Right ventricle myocardium inferior (tissue), 1 donor: ENCODE results near the gene NRSN2. TPM values are rescaled to one million over a fixed set of nuclear protein-coding genes. Genes with fewer than 3 reads are reported as not detected.
"Not testable (repeated sequence)": the region's sequence is repeated elsewhere in the genome, so short reads cannot be mapped to it uniquely, and the experiment has no call there.

Experiments used
- ATAC-seq: fragments of 200-7000 bp; cut with Tn5 transposase; one replicate; pipeline ENCODE4 v1.9.1; 2020; ENCODE audit warnings: mild to moderate bottlenecking, moderate library complexity
- DNase-seq: peaks from one replicate; pipeline ENCODE4 v3.0.0; 2021; ENCODE audit errors: missing footprints
- intact Hi-C: fragments of 100-400 bp; cut with DNase I; formaldehyde crosslinking; loops from one replicate; pipeline ENCODE4 v1.11.0; 2022
- total RNA-seq: library from RNA; stranded (reverse); fragmentation: NEBNext Ultra II Directional; extraction: Animal tissue kit (Norgen Biotek cat#: 25700); gene quantifications from one replicate; pipeline ENCODE4 v1.2.1, GENCODE V29; 2021
- donor health status: DM: no; HTN: yes; CAD: no; lungs with severe emphysema.

Gene NRSN2
- total RNA-seq, 1 donor from 2014 or later: 19.8 TPM

DNA sequence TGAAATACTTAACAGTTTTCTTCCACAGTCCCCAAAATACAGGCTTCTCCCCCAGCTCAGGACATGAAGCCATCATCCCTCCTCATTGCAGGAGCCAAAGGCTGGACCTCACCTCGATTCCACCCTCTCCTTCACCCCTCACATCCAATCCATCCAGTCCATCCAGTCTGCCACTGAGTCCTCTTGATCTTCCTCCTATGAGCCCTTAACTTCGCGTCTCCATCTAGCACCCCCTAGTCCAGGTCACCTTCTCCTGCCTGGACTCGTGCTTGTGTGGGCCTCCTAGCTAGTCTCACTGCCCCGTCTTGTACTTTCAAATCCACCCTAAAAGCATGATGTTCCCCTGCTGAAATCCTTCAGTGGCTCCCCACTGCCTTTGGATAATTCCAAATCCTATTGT is 37.0 kb downstream of the NRSN2 start:
- DNase-seq (no peak), ATAC-seq (no peak)
- intact Hi-C loops: no loop called here

GRCh38 chr20:384723-385122 is 37.8 kb downstream of the NRSN2 start:
- DNase-seq (no peak), ATAC-seq (no peak)
- intact Hi-C loops: no loop called here

DNA sequence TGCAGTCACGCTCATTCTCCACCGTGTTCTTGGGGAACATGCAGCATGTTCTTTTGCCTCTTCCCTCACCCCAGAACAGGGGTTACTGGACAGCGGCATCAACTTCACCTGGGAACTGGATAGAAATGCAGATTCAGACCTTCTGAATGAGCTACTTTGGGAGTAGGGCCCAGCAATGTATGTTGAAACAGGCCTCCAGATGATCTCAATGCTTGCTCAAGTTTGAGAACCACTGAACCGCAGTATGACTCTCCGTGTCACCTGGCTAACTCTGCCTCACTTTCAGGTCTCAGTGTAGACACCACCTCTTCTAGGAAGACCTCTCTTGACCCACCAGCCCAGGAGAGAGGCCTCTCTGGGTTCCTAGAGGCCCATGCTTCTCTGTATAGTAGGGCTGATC is 38.5 kb downstream of the NRSN2 start:
- ATAC-seq (no peak), DNase-seq (no peak)
- intact Hi-C loops: no loop called here

DNA sequence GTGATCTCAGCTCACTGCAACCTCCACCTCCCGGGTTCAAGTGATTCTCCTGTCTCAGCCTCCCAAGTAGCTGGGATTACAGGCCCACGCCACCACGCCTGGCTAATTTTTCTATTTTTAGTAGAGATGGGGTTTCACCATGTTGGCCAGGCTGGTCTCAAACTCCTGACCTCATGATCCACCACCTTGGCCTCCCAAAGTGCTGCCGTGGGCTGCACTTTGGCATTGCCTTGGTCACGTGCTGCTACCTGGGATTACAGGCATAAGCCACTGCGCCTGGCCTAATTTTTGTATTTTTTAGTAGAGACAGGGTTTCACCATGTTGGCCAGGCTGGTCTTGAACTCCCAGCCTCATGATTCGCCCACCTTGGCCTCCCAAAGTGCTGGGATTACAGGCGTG is 39.7 kb downstream of the NRSN2 start:
- ATAC-seq, intact Hi-C loops, DNase-seq: not testable (repeated sequence)

DNA sequence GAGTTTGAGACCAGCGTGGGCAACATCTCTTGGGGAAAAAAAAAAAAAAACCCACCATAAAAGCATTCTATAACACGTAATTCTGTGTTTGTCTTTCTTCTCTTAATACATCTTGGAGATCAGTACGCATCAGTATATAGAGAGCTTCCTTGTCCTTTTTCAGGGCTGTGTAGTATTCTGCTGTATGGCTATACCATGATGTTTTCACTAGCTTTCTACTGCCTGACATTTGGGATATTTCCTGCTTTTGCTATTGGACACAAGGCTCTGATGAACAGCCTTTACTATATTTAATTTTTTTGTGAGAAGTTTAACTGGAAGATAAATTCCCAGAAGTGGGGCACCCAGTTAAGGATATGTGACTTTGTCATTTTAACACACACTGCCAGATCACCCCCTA is 40.6 kb downstream of the NRSN2 start:
- intact Hi-C loops: no loop called here
- ATAC-seq: no peak
- DNase-seq: no peak

- ATAC-seq (no peak), DNase-seq (no peak)
- intact Hi-C loops: no loop called here
Observed at GRCh38 chr20:388034-388994, 41.4 kb downstream of the NRSN2 start.

DNA sequence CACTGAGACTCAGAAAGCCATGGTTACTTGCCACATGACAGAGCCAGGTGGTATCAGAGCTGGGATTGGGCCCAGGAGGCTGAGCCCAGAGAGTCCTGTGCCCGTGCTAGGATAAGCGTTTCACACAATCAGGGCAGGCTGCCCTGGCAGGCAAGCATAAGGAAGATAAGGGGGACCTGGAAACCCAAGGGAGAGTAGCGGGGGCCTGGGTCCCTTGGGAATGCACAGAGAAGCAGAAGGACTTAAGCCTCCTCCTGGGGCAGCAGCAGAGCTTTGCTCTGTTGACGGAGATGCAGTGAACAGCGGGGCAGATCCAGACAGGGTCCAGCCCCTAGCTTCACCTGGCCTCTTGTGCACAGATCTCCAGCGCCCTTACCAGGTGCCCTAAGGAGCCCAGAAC is 42.3 kb downstream of the NRSN2 start:
- intact Hi-C loops: no loop called here
- DNase-seq (no peak), ATAC-seq (peak; percentile 39)

DNA sequence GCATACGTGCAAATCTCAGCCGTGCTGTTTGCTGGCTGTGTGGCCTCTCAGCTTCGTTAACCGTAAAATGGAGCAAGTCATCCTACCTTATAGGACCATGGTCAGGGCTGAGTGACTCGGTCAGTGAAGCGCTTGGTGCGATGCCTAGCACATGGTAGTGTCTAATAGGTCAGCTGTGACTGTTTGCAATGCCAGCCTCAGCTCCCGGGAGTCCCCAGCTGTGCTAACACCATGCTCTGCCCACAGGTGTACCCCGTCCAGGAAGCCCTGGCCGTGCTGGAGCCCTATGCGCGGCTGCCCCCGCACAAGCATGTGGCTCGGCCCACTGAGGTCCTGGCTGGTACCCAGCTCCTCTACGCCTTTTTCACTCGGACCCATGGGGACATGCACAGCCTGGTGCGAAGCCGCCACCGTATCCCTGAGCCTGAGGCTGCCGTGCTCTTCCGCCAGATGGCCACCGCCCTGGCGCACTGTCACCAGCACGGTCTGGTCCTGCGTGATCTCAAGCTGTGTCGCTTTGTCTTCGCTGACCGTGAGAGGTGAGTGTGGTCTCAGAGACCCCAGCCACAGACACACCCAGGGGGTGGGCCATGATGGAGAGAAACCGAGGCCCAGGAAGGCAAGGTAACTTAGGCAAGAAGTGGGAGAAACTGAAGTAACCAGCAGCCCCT is 44.3 kb downstream of the NRSN2 start:
- DNase-seq (no peak), ATAC-seq (no peak)
- intact Hi-C loops: no loop called here

DNA sequence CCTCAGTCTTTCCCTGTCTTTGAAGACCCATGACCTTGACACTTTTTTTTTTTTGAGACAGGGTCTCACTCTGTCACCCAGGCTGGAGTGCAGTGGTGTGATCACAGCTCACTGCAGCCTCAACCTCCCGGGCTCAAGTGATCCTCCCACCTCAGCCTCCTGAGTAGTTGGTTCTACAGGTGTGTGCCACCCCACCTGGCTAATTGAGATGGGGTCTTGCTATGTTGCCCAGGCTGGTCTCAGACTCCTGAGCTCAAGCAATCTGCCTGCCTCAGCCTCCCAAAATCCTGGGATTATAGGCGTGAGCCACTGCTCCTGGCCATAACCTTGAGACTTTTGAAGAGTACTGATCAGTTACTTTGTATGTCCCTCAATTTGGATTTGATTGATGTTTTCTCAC is 46.4 kb downstream of the NRSN2 start:
- DNase-seq, ATAC-seq, intact Hi-C loops: not testable (repeated sequence)

DNA sequence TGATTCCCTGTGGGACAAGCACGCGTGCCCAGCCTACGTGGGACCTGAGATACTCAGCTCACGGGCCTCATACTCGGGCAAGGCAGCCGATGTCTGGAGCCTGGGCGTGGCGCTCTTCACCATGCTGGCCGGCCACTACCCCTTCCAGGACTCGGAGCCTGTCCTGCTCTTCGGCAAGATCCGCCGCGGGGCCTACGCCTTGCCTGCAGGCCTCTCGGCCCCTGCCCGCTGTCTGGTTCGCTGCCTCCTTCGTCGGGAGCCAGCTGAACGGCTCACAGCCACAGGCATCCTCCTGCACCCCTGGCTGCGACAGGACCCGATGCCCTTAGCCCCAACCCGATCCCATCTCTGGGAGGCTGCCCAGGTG is 49.3 kb downstream of the NRSN2 start:
- intact Hi-C loops: no loop called here
- DNase-seq: no peak
- ATAC-seq: no peak

DNA sequence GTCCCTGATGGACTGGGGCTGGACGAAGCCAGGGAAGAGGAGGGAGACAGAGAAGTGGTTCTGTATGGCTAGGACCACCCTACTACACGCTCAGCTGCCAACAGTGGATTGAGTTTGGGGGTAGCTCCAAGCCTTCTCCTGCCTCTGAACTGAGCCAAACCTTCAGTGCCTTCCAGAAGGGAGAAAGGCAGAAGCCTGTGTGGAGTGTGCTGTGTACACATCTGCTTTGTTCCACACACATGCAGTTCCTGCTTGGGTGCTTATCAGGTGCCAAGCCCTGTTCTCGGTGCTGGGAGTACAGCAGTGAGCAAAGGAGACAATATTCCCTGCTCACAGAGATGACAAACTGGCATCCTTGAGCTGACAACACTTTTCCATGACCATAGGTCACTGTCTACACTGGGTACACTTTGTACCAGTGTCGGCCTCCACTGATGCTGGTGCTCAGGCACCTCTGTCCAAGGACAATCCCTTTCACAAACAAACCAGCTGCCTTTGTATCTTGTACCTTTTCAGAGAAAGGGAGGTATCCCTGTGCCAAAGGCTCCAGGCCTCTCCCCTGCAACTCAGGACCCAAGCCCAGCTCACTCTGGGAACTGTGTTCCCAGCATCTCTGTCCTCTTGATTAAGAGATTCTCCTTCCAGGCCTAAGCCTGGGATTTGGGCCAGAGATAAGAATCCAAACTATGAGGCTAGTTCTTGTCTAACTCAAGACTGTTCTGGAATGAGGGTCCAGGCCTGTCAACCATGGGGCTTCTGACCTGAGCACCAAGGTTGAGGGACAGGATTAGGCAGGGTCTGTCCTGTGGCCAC is 49.9 kb downstream of the NRSN2 start:
- intact Hi-C loops: no loop called here
- ATAC-seq (no peak), DNase-seq (no peak)

- DNase-seq (no peak), ATAC-seq (no peak)
- intact Hi-C loops: no loop called here
Observed at GRCh38 chr20:397432-398237, 50.7 kb downstream of the NRSN2 start.

DNA sequence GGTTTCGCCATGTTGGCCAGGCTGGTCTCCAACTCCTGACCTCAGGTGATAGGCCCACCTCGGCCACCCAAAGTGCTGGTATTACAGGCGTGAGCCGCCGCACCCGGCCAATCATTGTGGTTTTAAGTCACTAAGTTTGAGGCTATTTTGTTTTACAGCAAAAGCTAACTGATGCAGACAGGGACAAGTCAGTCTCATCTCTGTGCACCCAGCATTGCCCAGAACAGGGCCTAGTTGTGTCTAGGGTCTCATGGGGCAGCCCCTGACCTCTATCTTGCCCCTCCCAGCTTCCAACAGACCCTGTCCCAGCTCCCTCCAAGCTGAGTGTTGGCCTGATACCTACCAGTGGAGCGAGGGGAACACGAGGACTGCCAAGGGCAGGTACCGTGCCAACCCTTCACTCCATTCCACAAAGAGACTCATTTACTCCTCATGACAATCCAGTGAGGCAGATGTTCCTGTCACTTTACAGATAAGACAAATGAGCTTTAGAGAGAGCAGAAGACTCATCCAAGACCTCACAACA is 52.3 kb downstream of the NRSN2 start:
- ATAC-seq: no peak
- intact Hi-C loops: no loop called here

DNA sequence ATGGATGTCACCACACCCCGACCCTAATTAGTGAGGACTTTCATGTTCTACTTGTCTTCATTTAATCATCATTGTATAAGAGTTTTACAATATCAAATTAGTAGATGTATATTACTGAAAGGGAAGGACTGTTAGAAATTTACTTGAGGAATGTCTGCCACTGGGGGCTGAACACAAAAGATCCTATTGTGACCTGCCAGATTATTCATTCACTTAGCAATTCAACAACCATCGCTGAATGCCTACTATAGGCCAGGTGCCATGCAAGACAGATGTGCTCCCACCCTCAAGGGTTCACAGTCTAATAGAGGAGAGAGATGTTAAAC is 53.2 kb downstream of the NRSN2 start:
- DNase-seq: no peak
- intact Hi-C loops: no loop called here
- no peak for ATAC-seq

More for the DNA sequence above, 52.3 kb downstream of the NRSN2 start:
- DNase-seq: no peak

DNA sequence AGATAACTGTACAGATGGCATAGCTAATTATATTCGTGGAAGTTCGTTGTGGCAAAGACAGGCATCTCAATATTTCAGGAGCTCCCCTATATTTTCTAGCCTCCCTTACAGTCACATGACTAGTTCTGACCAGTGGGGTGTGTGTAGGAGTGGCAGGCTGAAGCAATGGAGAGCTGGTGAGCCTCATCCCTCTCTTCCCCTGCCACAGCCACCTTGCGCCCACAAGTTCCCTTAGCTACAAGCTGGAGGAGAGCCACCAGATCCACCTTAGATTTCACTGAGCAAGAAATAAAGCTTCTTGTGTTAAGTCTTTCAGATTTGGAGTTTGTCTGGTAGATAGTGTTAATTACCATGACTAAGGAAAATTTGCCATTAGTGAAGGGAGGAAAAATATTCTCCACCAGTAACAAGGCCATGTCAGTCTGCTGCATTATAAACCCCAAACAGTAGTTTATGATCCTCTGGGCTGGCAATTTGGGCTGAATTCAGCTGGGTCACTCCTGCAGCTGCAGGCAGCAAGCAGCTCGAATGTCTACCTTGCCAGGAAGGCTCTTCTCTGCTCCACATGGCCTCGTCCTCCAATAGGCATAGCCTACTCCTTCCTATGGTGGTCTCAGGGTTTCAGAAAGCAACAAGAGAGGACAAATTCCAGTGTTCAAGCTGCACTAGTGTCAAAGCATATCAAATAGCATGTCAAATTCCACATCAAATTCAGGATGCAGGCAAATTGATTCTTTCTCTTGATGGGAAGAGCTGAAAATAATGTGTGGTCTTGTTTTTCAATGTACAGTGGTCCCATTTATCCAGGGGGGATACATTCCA is 53.8 kb downstream of the NRSN2 start:
- no peak for ATAC-seq
- no peak for DNase-seq
- intact Hi-C loops: no loop called here

GRCh38 chr20:401682-402495 is 55.0 kb downstream of the NRSN2 start:
- no peak for DNase-seq
- ATAC-seq: no peak
- intact Hi-C loops: no loop called here

- no peak for ATAC-seq
- intact Hi-C loops: no loop called here
- no peak for DNase-seq
Observed at GRCh38 chr20:402496-402885, 55.6 kb downstream of the NRSN2 start.
